NCI-H2196 (cell line): ENCODE data around the gene ZBTB20.

Experiments
- DNase-seq: peaks from one replicate; lab custom pipeline; 2025; ENCODE audit not compliant: unreplicated experiment; lab: John Stamatoyannopoulos, UW

Gene ZBTB20

GRCh38 chr3:114428044-114428595 is 719.0 kb downstream of the ZBTB20 start:
- DNase-seq = no peak

DNA sequence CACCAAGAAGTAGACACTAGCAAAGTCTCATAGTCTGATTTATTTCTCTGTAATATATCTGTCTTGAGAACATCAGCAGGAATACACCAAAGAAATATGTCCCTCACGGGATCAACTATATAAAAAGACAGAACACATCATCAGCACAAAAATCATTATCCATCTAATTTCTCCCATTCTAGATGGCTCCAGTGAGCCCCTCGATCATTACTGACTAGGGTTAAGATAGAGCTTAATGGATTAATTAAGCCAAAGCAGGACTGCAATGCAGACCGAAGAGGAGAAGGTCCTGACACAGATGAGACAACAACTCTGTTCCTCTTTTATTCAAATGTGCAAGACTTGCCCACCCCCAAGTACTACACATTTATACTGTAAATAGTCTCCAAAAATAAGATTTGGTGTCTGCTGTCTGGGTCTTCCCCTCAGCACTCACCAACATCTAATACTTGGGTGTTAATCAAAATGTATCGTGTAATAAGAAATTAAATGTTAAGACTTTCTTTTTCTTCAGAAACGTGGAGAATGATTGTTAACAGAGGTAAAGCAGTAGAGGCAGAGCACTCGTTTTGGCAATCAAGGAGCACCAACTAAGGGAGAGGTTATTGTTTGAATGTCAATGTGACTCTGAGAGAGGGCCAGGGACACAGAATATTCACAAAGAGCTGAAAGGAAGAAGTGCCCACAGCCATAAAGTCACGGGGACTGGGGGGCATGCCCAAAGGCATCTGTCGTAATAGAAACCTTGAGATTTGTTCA is 719.6 kb downstream of the ZBTB20 start:
- no peak for DNase-seq

- no peak for DNase-seq
These were observed 722.8 kb downstream of the ZBTB20 start for GRCh38 chr3:114424337-114424736.

- no peak for DNase-seq
These were observed 725.9 kb downstream of the ZBTB20 start for GRCh38 chr3:114421204-114421603.

- no peak for DNase-seq
These were observed 727.0 kb downstream of the ZBTB20 start for GRCh38 chr3:114420072-114420471.

DNA sequence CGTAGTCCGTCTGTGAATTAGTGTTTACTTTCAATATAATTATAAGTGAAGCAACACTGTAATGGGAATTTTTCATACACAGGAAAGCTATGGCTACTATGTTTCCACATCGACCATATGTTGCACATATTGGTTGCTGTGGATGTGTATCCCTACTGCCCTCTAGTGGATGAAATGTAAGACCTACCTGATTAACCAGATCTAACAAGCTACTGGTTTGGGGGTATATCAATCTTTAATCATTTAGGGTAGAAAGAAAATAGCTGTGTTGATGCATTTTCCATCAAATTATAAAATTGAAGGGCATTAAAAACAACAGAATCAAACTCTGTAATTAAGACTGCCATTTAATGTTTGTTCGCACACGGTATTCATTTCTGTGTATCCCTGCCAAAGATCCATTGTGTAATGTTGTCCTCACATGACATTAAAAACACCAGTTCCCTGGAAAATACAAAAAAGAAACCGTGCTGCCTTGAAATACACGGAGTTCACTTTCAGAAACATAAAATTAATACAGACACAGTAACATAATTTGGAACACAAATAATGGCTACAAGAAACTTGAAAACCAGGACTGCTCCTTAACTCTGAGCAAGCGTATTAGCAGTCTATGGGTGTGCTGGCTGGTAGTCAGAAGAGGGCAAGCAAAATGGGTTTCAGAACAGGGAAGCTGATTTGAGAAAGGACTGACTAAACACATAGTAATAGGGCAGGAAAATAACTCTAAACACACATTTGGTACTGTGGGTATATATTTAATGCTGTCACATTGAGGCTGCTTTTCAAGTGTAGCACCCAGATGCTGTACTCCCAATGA is 728.2 kb downstream of the ZBTB20 start:
- DNase-seq = peak; percentile 78

DNA sequence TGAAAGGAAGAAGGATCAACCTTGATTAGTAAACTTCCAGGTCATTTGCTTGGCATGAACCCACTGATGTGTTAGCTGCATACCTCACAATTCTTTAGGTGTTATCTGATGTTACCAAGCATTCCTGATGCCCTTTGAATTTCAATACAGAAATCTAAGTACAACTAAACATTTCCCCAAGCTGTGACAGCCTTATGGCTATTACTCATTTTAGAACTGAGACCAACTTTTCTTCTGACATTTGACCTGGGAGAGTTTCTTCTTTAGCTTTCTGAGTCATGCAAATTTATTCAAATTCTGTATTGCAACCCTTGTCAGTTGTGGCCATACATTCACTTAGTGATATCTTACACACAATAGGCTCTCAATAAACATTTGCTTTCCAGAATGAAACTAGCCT is 729.0 kb downstream of the ZBTB20 start:
- no peak for DNase-seq

DNA sequence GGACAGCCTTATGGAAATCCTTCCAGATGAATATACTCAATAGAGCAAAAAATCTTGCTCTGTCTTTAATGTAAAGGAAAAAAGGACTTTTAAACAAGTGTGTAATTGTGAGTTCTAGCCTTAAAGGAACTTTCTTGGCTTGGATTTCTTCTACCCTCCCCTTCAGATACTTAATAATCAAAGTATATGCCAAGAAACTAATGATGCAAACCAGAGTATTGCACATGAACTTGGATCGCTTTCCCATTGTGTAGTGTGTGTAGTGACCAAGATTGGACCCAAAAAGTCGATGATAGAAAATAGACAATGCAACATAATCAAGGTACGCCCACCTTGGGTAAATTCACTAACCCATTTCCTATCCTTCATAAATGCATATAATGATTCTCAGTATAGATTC is 729.4 kb downstream of the ZBTB20 start:
- no peak for DNase-seq

- DNase-seq = no peak
These were observed 729.8 kb downstream of the ZBTB20 start for GRCh38 chr3:114417265-114417664.

GRCh38 chr3:114411811-114412803 is 735.0 kb downstream of the ZBTB20 start:
- no peak for DNase-seq

DNA sequence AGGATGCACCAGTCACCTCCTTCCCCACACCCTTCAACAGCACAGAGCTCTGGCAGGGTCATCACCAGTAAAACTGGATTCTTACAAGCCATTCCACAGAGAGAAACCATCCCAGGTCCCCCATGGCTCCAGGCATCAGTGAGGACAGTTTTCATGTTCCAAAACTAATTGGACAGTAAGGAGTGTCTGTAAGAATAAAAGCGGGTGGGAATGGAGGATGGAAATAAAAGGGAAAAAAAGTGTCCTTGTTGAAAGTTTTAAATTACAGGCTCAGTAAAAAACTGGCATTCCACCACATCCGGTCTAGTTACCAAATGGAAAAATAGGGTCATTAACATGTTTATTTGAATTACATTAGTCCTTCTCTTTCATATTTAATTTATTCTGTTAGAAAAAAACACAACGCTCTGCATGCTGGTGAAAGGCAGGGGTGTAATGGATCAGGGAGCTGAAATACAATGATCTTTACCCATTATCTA is 735.9 kb downstream of the ZBTB20 start:
- DNase-seq = no peak

- no peak for DNase-seq
These were observed 738.1 kb downstream of the ZBTB20 start for GRCh38 chr3:114408736-114409670.

DNA sequence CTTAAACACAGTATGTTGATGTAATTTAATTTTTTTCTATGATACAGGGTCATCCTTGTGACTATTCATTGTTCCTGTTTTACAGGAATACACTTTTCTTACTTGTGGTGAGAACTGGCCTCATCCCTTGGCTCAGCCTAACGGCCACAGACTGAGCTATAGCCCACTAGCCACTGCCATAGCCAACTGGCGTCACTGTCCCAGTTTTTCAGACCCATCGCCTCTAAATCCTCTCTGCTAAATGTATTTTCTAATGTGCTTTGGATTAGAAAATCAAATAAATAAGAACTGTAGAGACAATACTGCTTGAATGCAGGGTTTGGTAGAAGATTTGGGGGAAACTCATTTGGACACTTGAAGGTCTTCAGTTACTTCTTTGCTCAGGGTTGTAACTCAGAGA is 740.2 kb downstream of the ZBTB20 start:
- no peak for DNase-seq

- no peak for DNase-seq
These were observed 740.8 kb downstream of the ZBTB20 start for GRCh38 chr3:114406286-114406685.

DNA sequence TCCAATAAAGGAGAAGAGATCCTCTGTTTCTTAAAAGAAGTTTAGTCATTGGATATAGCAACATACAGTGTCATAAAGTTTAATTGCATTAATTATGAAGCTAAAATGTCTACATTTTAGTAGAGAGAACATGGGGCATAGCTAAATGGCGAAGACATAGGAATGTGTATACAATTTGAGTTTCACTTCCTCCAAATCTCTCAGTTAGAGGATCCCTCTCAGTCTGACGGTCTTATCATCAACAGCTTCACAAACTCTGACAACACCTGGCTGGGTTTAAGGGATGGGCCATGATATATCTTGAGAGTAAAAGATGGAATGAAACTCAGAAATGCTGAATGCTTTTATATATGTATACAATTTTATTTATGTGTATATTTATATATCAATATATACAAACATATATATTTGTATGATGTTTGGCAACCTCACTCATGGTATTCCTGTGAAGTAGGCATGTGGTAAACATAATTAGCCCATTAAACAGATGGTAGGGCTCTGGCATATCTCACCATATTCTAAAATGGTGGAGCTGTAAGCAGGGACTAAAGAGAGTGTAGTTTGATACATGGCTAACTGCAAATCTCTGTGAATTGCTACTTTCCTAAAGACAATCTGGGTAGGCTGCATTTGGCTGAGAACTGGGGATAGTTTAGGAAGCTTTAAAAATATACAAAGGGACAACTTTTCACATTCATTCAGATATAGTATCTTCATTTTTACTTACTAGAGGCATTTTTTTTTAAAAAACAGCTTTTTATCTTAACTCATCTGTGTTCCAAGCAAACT is 741.7 kb downstream of the ZBTB20 start:
- DNase-seq = no peak

DNA sequence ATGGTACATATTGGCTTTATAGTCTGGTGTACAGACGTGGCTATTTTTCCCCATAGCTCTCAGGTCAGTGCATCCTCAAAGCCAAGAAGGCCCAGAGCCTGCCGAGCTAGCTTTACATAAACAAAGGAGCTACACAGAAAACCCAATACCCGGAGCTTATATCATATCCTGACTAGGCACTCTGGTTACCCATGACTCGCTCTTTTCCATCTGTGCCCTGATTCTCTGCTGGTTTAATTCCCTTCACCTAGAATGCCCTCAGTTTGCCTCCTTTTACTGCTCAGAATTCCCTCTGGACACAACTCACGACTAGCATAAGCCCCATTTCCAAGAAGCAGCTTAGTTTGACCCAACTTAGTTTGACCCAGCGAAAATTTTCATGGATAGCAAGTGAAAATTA is 742.5 kb downstream of the ZBTB20 start:
- DNase-seq = no peak

GRCh38 chr3:114402838-114403237 is 744.2 kb downstream of the ZBTB20 start:
- no peak for DNase-seq

DNA sequence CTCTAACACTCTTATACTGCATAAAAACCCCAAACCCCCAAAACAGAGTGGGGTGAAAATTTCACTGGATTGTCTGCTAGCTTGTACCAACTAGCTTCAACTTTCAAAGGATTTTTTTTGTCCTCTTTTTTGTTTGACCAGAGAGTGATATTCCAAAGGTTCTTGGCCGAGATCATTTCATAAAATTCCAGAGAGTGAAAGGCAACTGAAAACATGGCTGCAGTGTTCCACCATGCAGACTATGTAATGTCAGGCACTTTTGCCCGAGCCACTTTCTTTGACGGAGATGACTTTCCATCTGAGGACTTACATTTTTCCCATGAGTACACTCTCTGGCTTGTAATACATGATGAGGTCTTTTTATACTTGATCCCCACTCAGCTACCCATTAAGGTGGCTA is 745.7 kb downstream of the ZBTB20 start:
- DNase-seq = no peak

DNA sequence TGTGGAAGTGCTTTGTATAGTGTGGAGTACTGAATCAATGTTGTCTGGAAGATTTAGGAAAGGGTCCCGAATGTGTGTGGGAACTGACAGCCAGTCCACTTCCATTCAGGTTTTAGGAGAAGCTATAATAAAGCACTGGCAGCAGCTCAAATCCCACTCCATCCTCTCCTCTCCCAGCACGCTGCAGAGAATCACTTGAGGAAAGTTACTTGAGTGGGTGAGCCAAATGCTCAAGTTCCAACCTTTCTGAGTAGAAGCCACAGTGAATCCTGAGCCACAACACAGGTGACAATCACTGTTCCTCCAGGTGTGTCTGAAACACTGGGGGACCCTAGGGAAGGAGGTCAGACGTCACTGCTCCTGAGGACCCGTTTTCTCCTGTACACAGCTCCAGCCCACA is 746.7 kb downstream of the ZBTB20 start:
- no peak for DNase-seq
